ENCODE measurements around the gene PNMA8B. TPM values are rescaled to one million over a fixed set of nuclear protein-coding genes. Genes with fewer than 3 reads are reported as not detected.
"Not testable (repeated sequence)": the region's sequence is repeated elsewhere in the genome, so short reads cannot be mapped to it uniquely, and the experiment has no call there.

The PNMA8B gene
- polyA plus RNA-seq, 1 donor from 2014 or later: 10.1 TPM

GRCh38 chr19:46524308-46524707 lies 28.6 kb upstream of the PNMA8B start:
- no peak overlapping the region for H2AFZ ChIP-seq (ENCODE audit: low read depth, low read length)
- H3K4me2 ChIP-seq (ENCODE audit: low read length): no peak overlapping the region
- H3K4me3 ChIP-seq (ENCODE audit: low read length): no peak overlapping the region
- H3K36me3 ChIP-seq (ENCODE audit: insufficient read depth, low read length): no peaks in the 10 kb centered on the region
- no peaks in the 10 kb centered on the region for H4K20me1 ChIP-seq (ENCODE audit: insufficient read depth)
- no peak overlapping the region for H3K9ac ChIP-seq (ENCODE audit: low read length)
- H3K79me2 ChIP-seq (replicated peaks; ENCODE audit: insufficient read depth, low read length): no peaks in the 10 kb centered on the region
- TF ChIP-seq POLR2AphosphoS5 (IDR thresholded peaks at IDR 0.05) (no peak), EP300 (conservative IDR thresholded peaks at IDR 0.05; ENCODE audit: poor library complexity, severe bottlenecking) (no peak), MXI1 (conservative IDR thresholded peaks at IDR 0.05; ENCODE audit: poor library complexity, severe bottlenecking) (no peak), EZH2 (IDR thresholded peaks at IDR 0.05; ENCODE audit: borderline replicate concordance, insufficient read depth, low read length, poor library complexity, severe bottlenecking) (no peak), RAD21 (conservative IDR thresholded peaks at IDR 0.05) (no peak), TAF1 (IDR thresholded peaks at IDR 0.05; ENCODE audit: low read depth) (no peak), REST (IDR thresholded peaks at IDR 0.05; ENCODE audit: borderline replicate concordance) (no peak), SMC3 (conservative IDR thresholded peaks at IDR 0.05; ENCODE audit: poor library complexity) (no peak), CTCF (IDR thresholded peaks at IDR 0.05; ENCODE audit: poor library complexity, severe bottlenecking) (no peak)
- H3K9me3 ChIP-seq (ENCODE audit: low read length): no peaks in the 10 kb centered on the region
- H3K9me2 ChIP-seq (ENCODE audit: insufficient read depth, low read length): no peaks in the 10 kb centered on the region
- H3K27me3 ChIP-seq (ENCODE audit: insufficient read depth, low read depth, low read length): no peaks in the 10 kb centered on the region
- H3F3A ChIP-seq (ENCODE audit: insufficient read depth, low read length, poor library complexity, severe bottlenecking): no peaks in the 10 kb centered on the region
- H3K27ac ChIP-seq (ENCODE audit: low read length): no peak overlapping the region

- not testable (repeated sequence) for H4K20me1 ChIP-seq (ENCODE audit: insufficient read depth); H3F3A ChIP-seq (ENCODE audit: insufficient read depth, low read length, poor library complexity, severe bottlenecking); H3K9me2 ChIP-seq (ENCODE audit: insufficient read depth, low read length); H3K36me3 ChIP-seq (ENCODE audit: insufficient read depth, low read length); H3K27me3 ChIP-seq (ENCODE audit: insufficient read depth, low read depth, low read length); H3K4me3 ChIP-seq (ENCODE audit: low read length); H3K9ac ChIP-seq (ENCODE audit: low read length); H3K79me2 ChIP-seq (replicated peaks; ENCODE audit: insufficient read depth, low read length); H3K4me2 ChIP-seq (ENCODE audit: low read length); H2AFZ ChIP-seq (ENCODE audit: low read depth, low read length); H3K9me3 ChIP-seq (ENCODE audit: low read length); H3K27ac ChIP-seq (ENCODE audit: low read length)
Observed at GRCh38 chr19:46522988-46523387, 27.3 kb upstream of the PNMA8B start.

- H3F3A ChIP-seq (ENCODE audit: insufficient read depth, low read length, poor library complexity, severe bottlenecking): no peaks in the 10 kb centered on the region
- H3K79me2 ChIP-seq (replicated peaks; ENCODE audit: insufficient read depth, low read length): no peaks in the 10 kb centered on the region
- H3K9me3 ChIP-seq (ENCODE audit: low read length): no peaks in the 10 kb centered on the region
- H3K9ac ChIP-seq (ENCODE audit: low read length): no peak overlapping the region
- H3K4me2 ChIP-seq (ENCODE audit: low read length): no peak overlapping the region
- no peak overlapping the region for H3K4me3 ChIP-seq (ENCODE audit: low read length)
- no peaks in the 10 kb centered on the region for H3K36me3 ChIP-seq (ENCODE audit: insufficient read depth, low read length)
- H3K27ac ChIP-seq (ENCODE audit: low read length): no peak overlapping the region
- H3K27me3 ChIP-seq (ENCODE audit: insufficient read depth, low read depth, low read length): no peaks in the 10 kb centered on the region
- H3K9me2 ChIP-seq (ENCODE audit: insufficient read depth, low read length): no peaks in the 10 kb centered on the region
- no peak overlapping the region for H2AFZ ChIP-seq (ENCODE audit: low read depth, low read length)
- no peaks in the 10 kb centered on the region for H4K20me1 ChIP-seq (ENCODE audit: insufficient read depth)
- no peak for TF ChIP-seq RAD21 (conservative IDR thresholded peaks at IDR 0.05)
- TF ChIP-seq SMC3 (conservative IDR thresholded peaks at IDR 0.05; ENCODE audit: poor library complexity): no peak
- no peak for TF ChIP-seq MXI1 (conservative IDR thresholded peaks at IDR 0.05; ENCODE audit: poor library complexity, severe bottlenecking)
- no peak for TF ChIP-seq REST (IDR thresholded peaks at IDR 0.05; ENCODE audit: borderline replicate concordance)
- no peak for TF ChIP-seq CTCF (IDR thresholded peaks at IDR 0.05; ENCODE audit: poor library complexity, severe bottlenecking)
- no peak for TF ChIP-seq TAF1 (IDR thresholded peaks at IDR 0.05; ENCODE audit: low read depth)
- TF ChIP-seq EZH2 (IDR thresholded peaks at IDR 0.05; ENCODE audit: borderline replicate concordance, insufficient read depth, low read length, poor library complexity, severe bottlenecking): no peak
- TF ChIP-seq POLR2AphosphoS5 (IDR thresholded peaks at IDR 0.05): no peak
- TF ChIP-seq EP300 (conservative IDR thresholded peaks at IDR 0.05; ENCODE audit: poor library complexity, severe bottlenecking): no peak
Observed at GRCh38 chr19:46521241-46521868, 25.7 kb upstream of the PNMA8B start.

Measured in neural cell (in vitro differentiated cells).